H1 (cell line): Measurements from ENCODE around the gene EEF1AKMT1. TPM values are rescaled to one million over a fixed set of nuclear protein-coding genes. Genes with fewer than 3 reads are reported as not detected.

ENCODE experiments used
- CTCF ChIA-PET: fragments of 300-600 bp; sonication (Branson Sonifier 250); formaldehyde crosslinking; loops from one replicate; lab custom pipeline; 2021; ENCODE audit not compliant: partially characterized antibody; lab: Charles Lee
- POLR2A ChIA-PET: fragments of 300-600 bp; sonication (Branson Sonifier 250); formaldehyde crosslinking; loops from one replicate; lab custom pipeline; 2021; ENCODE audit warnings: inconsistent platforms; ENCODE audit not compliant: partially characterized antibody; lab: Charles Lee
- DNase-seq, 2 experiments: peaks; one replicate each; pipeline versions ENCODE4 v3.0.0 to v3.0.0-alpha.2; 2010 to 2022; ENCODE audit warnings: low spot score in 2 of 2, low read depth in 1 of 2, mixed read lengths in 1 of 2
- FAIRE-seq: peaks from 2 replicates; lab custom pipeline; 2011; peaks lifted over from hg19 to GRCh38; lab: Jason Lieb, UNC
- H2AFZ ChIP-seq: 2 replicates; pipeline ENCODE4 v1.8.1; 2012; ENCODE audit warnings: low read length, inconsistent platforms
- H2AK5ac ChIP-seq: 2 replicates; pipeline ENCODE4 v1.6.1; 2013; ENCODE audit warnings: low read depth, low read length
- H2BK120ac ChIP-seq: replicated peaks from 2 replicates; pipeline ENCODE3; 2013; ENCODE audit warnings: low read depth, low read length, inconsistent platforms
- H2BK12ac ChIP-seq: 2 replicates; pipeline ENCODE4 v1.6.1; 2013; ENCODE audit warnings: low read depth, low read length
- H2BK15ac ChIP-seq: 2 replicates; pipeline ENCODE4 v1.6.1; 2013; ENCODE audit warnings: low read length
- H2BK20ac ChIP-seq: 2 replicates; pipeline ENCODE4 v1.6.1; 2013; ENCODE audit warnings: low read length
- H2BK5ac ChIP-seq: 2 replicates; pipeline ENCODE4 v1.6.1; 2013; ENCODE audit warnings: low read depth, low read length
- H3K14ac ChIP-seq: 2 replicates; pipeline ENCODE4 v1.6.1; 2013; ENCODE audit warnings: inconsistent platforms; ENCODE audit not compliant: insufficient read length
- H3K18ac ChIP-seq: 2 replicates; pipeline ENCODE4 v1.6.1; 2013; ENCODE audit warnings: low read length; ENCODE audit errors: extremely low read depth
- H3K23ac ChIP-seq: 2 replicates; pipeline ENCODE4 v1.6.1; 2013; ENCODE audit warnings: inconsistent platforms; ENCODE audit not compliant: insufficient read length
- H3K23me2 ChIP-seq: 2 replicates; pipeline ENCODE4 v1.6.1; 2013; ENCODE audit warnings: low read depth, low read length
- H3K27ac ChIP-seq: 2 replicates; pipeline ENCODE4 v1.6.1; 2011; ENCODE audit warnings: low read depth, low read length, inconsistent platforms
- H3K27me3 ChIP-seq, 4 experiments: replicated peaks in 1 of 4; 1 replicate in 1 of 4; 2 replicates in 3 of 4; pipeline versions ENCODE4 v1.6.1 to v1.8.1; 2011 to 2013; ENCODE audit warnings: low read length in 3 of 4, mild to moderate bottlenecking in 3 of 4, inconsistent platforms in 2 of 4, mixed read lengths in 2 of 4, moderate library complexity in 1 of 4; ENCODE audit not compliant: control insufficient read depth in 3 of 4, insufficient read depth in 3 of 4; ENCODE audit errors: extremely low read depth in 1 of 4
- H3K36me3 ChIP-seq, 4 experiments: 2 replicates each; pipeline versions ENCODE4 v1.6.1 to v1.8.1; 2011 to 2013; ENCODE audit warnings: mild to moderate bottlenecking in 4 of 4, low read length in 3 of 4, moderate library complexity in 2 of 4, control low read depth in 1 of 4, inconsistent platforms in 1 of 4; ENCODE audit not compliant: insufficient read depth in 4 of 4, control insufficient read depth in 2 of 4
- H3K4ac ChIP-seq: replicated peaks from 2 replicates; pipeline ENCODE3; 2013; ENCODE audit warnings: low read length, low read depth, mixed read lengths, inconsistent platforms; ENCODE audit not compliant: insufficient read length
- H3K4me1 ChIP-seq, 4 experiments: replicated peaks in 1 of 4; 1 replicate in 1 of 4; 2 replicates in 3 of 4; pipeline versions ENCODE4 v1.6.1 to v1.8.1; 2011 to 2013; ENCODE audit warnings: low read length in 3 of 4, inconsistent platforms in 2 of 4, mixed read lengths in 1 of 4; ENCODE audit not compliant: insufficient read depth in 4 of 4, control insufficient read depth in 3 of 4
- H3K4me2 ChIP-seq, 2 experiments: 2 replicates each; pipeline versions ENCODE4 v1.6.1 to v1.8.1; 2011 to 2013; ENCODE audit warnings: low read depth in 2 of 2, low read length in 2 of 2, control low read depth in 1 of 2, inconsistent platforms in 1 of 2, mild to moderate bottlenecking in 1 of 2; ENCODE audit not compliant: insufficient read depth in 1 of 2
- H3K4me3 ChIP-seq, 4 experiments: fragments of 200-600, 300-600 bp in 1 of 4; sonication (generic), shearing (Covaris generic), sonication (Bioruptor Twin) in 1 of 4; 2 replicates each; pipeline versions ENCODE4 v1.5.1 to v1.8.1; 2011 to 2016; ENCODE audit warnings: low read length in 4 of 4, low read depth in 3 of 4, control low read depth in 2 of 4, inconsistent platforms in 2 of 4, mild to moderate bottlenecking in 2 of 4, mixed read lengths in 1 of 4, moderate library complexity in 1 of 4; ENCODE audit not compliant: insufficient read depth in 2 of 4; ENCODE audit errors: extremely low read depth in 1 of 4
- H3K56ac ChIP-seq: replicated peaks from 2 replicates; pipeline ENCODE3; 2013; ENCODE audit warnings: low read depth, mild to moderate bottlenecking, mixed read lengths, low read length, inconsistent platforms; ENCODE audit not compliant: insufficient read length
- H3K79me1 ChIP-seq: 2 replicates; pipeline ENCODE4 v1.6.1; 2013; ENCODE audit warnings: low read depth, low read length, control low read depth
- H3K79me2 ChIP-seq, 2 experiments: 2 replicates each; pipeline versions ENCODE4 v1.6.1 to v1.8.1; 2012 to 2013; ENCODE audit warnings: low read length in 2 of 2, mild to moderate bottlenecking in 2 of 2, inconsistent platforms in 1 of 2; ENCODE audit not compliant: insufficient read depth in 2 of 2, control insufficient read depth in 1 of 2
- H3K9ac ChIP-seq, 4 experiments: replicated peaks in 1 of 4; 1 replicate in 1 of 4; 2 replicates in 3 of 4; pipeline versions ENCODE4 v1.6.1 to v1.8.1; 2011 to 2013; ENCODE audit warnings: low read depth in 3 of 4, low read length in 3 of 4, control low read depth in 2 of 4, mild to moderate bottlenecking in 2 of 4, moderate library complexity in 2 of 4, inconsistent platforms in 1 of 4; ENCODE audit errors: extremely low read depth in 1 of 4
- H3K9me3 ChIP-seq, 2 experiments: 2 replicates each; pipeline versions ENCODE4 v1.6.1 to v1.8.1; 2012 to 2013; ENCODE audit warnings: mild to moderate bottlenecking in 2 of 2, moderate library complexity in 2 of 2, control low read depth in 1 of 2, inconsistent platforms in 1 of 2, low read depth in 1 of 2, low read length in 1 of 2, mixed read lengths in 1 of 2; ENCODE audit not compliant: insufficient read depth in 2 of 2
- H4K20me1 ChIP-seq, 2 experiments: replicated peaks in 1 of 2; 2 replicates each; pipeline versions ENCODE3 to v1.8.1; 2011 to 2013; ENCODE audit warnings: inconsistent platforms in 2 of 2, low read length in 2 of 2, mild to moderate bottlenecking in 1 of 2; ENCODE audit not compliant: insufficient read depth in 2 of 2, control insufficient read depth in 1 of 2
- H4K5ac ChIP-seq: 2 replicates; pipeline ENCODE4 v1.6.1; 2013; ENCODE audit warnings: low read length, low read depth, mixed read lengths, inconsistent platforms; ENCODE audit not compliant: insufficient read length
- H4K8ac ChIP-seq: 2 replicates; pipeline ENCODE4 v1.8.0; 2013; ENCODE audit warnings: mild to moderate bottlenecking, moderate library complexity, low read length, inconsistent platforms; ENCODE audit not compliant: insufficient read depth; ENCODE audit errors: extremely low read depth
- H4K91ac ChIP-seq: replicated peaks from 2 replicates; pipeline ENCODE3; 2013; ENCODE audit warnings: low read length, mixed read lengths, inconsistent platforms; ENCODE audit not compliant: insufficient read length
- BACH1 ChIP-seq: IDR thresholded peaks from 2 replicates; pipeline ENCODE4 v1.6.1; 2012; ENCODE audit warnings: low read length, improper control_type of control experiment
- BRCA1 ChIP-seq: IDR thresholded peaks from 2 replicates; pipeline ENCODE4 v1.6.1; 2012; ENCODE audit warnings: low read depth, low read length, improper control_type of control experiment
- CBX8 ChIP-seq: fragments of 300-800, 300-1000 bp; sonication (generic); IDR thresholded peaks from 2 replicates; pipeline ENCODE4 v1.7.1; 2016; ENCODE audit warnings: low read depth, low read length, borderline replicate concordance
- CHD1 ChIP-seq: IDR thresholded peaks from 2 replicates; pipeline ENCODE4 v1.6.1; 2012; ENCODE audit warnings: low read depth, low read length, improper control_type of control experiment
- E2F6 ChIP-seq: IDR thresholded peaks from 2 replicates; pipeline ENCODE4 v1.6.1; 2012; ENCODE audit warnings: inconsistent platforms
- EGR1 ChIP-seq: IDR thresholded peaks from 2 replicates; pipeline ENCODE4 v1.6.1; 2011; ENCODE audit warnings: low read depth, low read length, borderline replicate concordance
- HDAC2 ChIP-seq, 2 experiments: fragments of 300-600 bp in 1 of 2; sonication (generic) in 1 of 2; IDR thresholded peaks; 2 replicates each; pipeline ENCODE4 v1.6.1; 2011 to 2012; ENCODE audit warnings: low read depth in 2 of 2, low read length in 2 of 2, mild to moderate bottlenecking in 2 of 2, moderate library complexity in 2 of 2, borderline replicate concordance in 1 of 2, inconsistent platforms in 1 of 2
- SIRT6 ChIP-seq: IDR thresholded peaks from one replicate; pipeline ENCODE4 v1.7.1; 2012; ENCODE audit warnings: low read length, inconsistent platforms
- SIX5 ChIP-seq: IDR thresholded peaks from 2 replicates; pipeline ENCODE4 v1.6.1; 2011; ENCODE audit warnings: mild to moderate bottlenecking, low read depth, low read length
- SP4 ChIP-seq: IDR thresholded peaks from 2 replicates; pipeline ENCODE4 v1.6.1; 2012; ENCODE audit warnings: low read length, inconsistent platforms
- SRF ChIP-seq: IDR thresholded peaks from 2 replicates; pipeline ENCODE4 v1.6.1; 2011; ENCODE audit warnings: mild to moderate bottlenecking, low read depth, low read length, moderate library complexity
- SUZ12 ChIP-seq: fragments of 200-600 bp; sonication (generic); IDR thresholded peaks from 2 replicates; pipeline ENCODE4 v1.6.1; 2012; ENCODE audit warnings: mild to moderate bottlenecking, inconsistent platforms, low read length, moderate library complexity, mixed read lengths
- TAF7 ChIP-seq: optimal IDR thresholded peaks from 2 replicates; pipeline ENCODE3; 2011; ENCODE audit warnings: low read depth, mild to moderate bottlenecking, inconsistent platforms, low read length, moderate library complexity, borderline replicate concordance
- WGBS, 2 experiments: shearing (Covaris generic) in 1 of 2; methylation state at CpG; one replicate each; pipeline versions ENCODE4 v1.1.6 to v1.1.7; 2013 to 2015; ENCODE audit warnings: low lambda C conversion rate in 2 of 2, mixed read lengths in 2 of 2, inconsistent platforms in 1 of 2, low coverage in 1 of 2, missing lambda C conversion rate in 1 of 2; ENCODE audit not compliant: insufficient replicate concordance in 2 of 2, insufficient coverage in 1 of 2, insufficient read length in 1 of 2; ENCODE audit errors: extremely low coverage in 1 of 2, missing lambda C conversion rate in 1 of 2; 5-methylcytosine and 5-hydroxymethylcytosine counted together
- polyA plus RNA-seq, 7 experiments: library from polyadenylated mRNA; depleted of rRNA in 3 of 7; stranded (reverse) in 5 of 7; unstranded in 2 of 7; fragments of >200 nt in 5 of 7; fragments of 200-250 nt in 2 of 7; gene quantifications; 1 replicate in 5 of 7; 2 replicates in 1 of 7; 4 replicates in 1 of 7; pipeline versions ENCODE4 v1.2.1 to v1.2.3, GENCODE V29; 2011 to 2013; ENCODE audit warnings: missing spikeins in 2 of 7, mixed read lengths in 2 of 7
- total RNA-seq: library from RNA; stranded (reverse); fragmentation: NEBNext Ultra II Directional; extraction: Animal tissue kit (Norgen Biotek cat#: 25700); gene quantifications from 2 replicates; pipeline ENCODE4 v1.2.1, GENCODE V29; 2021

Gene EEF1AKMT1
- total and polyA plus RNA-seq, 2 of the 8 experiments (the other 6 are each of a cell fraction or from before 2014, with no cell fraction given): 3.1 to 4.1 TPM

DNA sequence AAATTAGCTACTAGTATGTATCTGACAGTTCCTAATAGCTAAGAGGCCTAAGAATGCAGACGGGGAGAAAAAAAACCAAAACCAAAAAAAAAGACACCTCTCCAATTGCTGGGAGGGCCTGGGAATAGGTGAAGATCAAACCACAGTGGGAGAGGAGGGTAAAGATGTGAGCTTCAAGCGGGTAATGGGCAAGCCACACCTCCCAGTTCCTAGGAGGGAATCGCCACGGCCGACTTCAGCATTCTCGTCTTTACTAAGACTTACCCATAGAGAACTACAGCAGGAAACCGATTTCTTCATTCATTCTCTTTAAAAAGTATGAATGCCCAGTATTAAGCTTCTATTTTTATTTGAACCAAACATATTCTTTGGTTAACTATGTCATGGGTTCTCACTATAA is 5.6 kb upstream of the EEF1AKMT1 start:
- H2AFZ ChIP-seq: no peak overlapping the region
- H3K79me1 ChIP-seq: no peaks in the 10 kb centered on the region
- H3K23ac ChIP-seq: no peak overlapping the region
- no peaks in the 10 kb centered on the region for H3K23me2 ChIP-seq
- H4K8ac ChIP-seq: no peak overlapping the region
- TF ChIP-seq SRF: no peak
- TF ChIP-seq CHD1: no peak
- no peak for TF ChIP-seq E2F6
- no peak for TF ChIP-seq TAF7
- TF ChIP-seq SIX5: no peak
- TF ChIP-seq SIRT6: no peak
- TF ChIP-seq EGR1: no peak
- no peak for TF ChIP-seq HDAC2 (IDR thresholded peaks at IDR 0.05; ENCODE audit: borderline replicate concordance in 1 of 2, low read depth in 2 of 2, low read length in 2 of 2)
- TF ChIP-seq SP4: no peak
- no peak for TF ChIP-seq SUZ12
- no peak for TF ChIP-seq BRCA1
- TF ChIP-seq BACH1: no peak
- TF ChIP-seq CBX8: no peak
- no peak overlapping the region for H2AK5ac ChIP-seq
- no peak for DNase-seq
- WGBS, 2 experiments: 85% methylated on average over 7 of the region's 7 CpGs; no CpG with 5 or more reads in 1 of the 2 experiments
- no peaks in the 10 kb centered on the region for H3K79me2 ChIP-seq
- H3K9me3 ChIP-seq: no peaks in the 10 kb centered on the region
- no peak overlapping the region for H3K56ac ChIP-seq
- H3K14ac ChIP-seq: no peak overlapping the region
- no peak overlapping the region for H3K9ac ChIP-seq
- H3K4me1 ChIP-seq: no peaks in the 10 kb centered on the region
- no peak overlapping the region for H3K18ac ChIP-seq
- H4K91ac ChIP-seq: no peak overlapping the region
- POLR2A ChIA-PET: interaction anchor here (0.7 kb wide), 1 partner anchor 21 kb away, joined by 3 read pairs; no protein-coding TSS in a partner anchor
- no peak overlapping the region for H2BK15ac ChIP-seq
- H3K36me3 ChIP-seq: peaks cover 0 to 12% (median 7%) of the 10 kb centered on the region in 4 experiments; a peak in 4 of 8 replicates
- no peak for FAIRE-seq
- no peaks in the 10 kb centered on the region for H3K27me3 ChIP-seq
- no peak overlapping the region for H2BK12ac ChIP-seq
- no peak overlapping the region for H2BK5ac ChIP-seq
- H3K27ac ChIP-seq: no peak overlapping the region
- no peak overlapping the region for H4K5ac ChIP-seq
- no peak overlapping the region for H3K4ac ChIP-seq
- H4K20me1 ChIP-seq: no peaks in the 10 kb centered on the region
- H2BK120ac ChIP-seq: no peak overlapping the region
- CTCF ChIA-PET: interaction anchor here (0.6 to 1.5 kb wide), 7 partner anchors 56 to 582 kb away, joined by 3 to 4 read pairs (median 3); no protein-coding TSS in a partner anchor
- H3K4me3 ChIP-seq: no peak overlapping the region
- H2BK20ac ChIP-seq: no peak overlapping the region
- H3K4me2 ChIP-seq: no peak overlapping the region
